ENCODE data around the gene MTCL3.

DNA sequence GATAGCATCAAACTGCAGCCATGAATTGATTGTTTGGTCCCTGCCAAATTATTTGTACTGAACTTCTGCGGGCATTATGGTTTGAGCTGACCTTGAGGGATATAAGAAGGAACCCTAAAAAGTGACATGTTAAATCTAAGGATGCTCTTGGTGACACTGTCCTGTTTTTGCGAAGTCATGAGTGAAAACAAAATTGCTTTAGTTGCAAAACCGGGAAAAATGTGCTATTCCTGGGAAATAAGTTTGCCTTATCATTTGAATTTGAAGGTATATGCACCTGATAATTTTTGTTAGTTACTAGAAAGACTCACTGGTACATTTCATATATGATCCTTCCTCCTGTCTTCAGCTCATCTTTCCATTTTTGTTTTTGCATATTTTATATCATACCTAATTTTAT, 67.7 kb downstream of the MTCL3 start:
- TF ChIP-seq, protein P1, sequence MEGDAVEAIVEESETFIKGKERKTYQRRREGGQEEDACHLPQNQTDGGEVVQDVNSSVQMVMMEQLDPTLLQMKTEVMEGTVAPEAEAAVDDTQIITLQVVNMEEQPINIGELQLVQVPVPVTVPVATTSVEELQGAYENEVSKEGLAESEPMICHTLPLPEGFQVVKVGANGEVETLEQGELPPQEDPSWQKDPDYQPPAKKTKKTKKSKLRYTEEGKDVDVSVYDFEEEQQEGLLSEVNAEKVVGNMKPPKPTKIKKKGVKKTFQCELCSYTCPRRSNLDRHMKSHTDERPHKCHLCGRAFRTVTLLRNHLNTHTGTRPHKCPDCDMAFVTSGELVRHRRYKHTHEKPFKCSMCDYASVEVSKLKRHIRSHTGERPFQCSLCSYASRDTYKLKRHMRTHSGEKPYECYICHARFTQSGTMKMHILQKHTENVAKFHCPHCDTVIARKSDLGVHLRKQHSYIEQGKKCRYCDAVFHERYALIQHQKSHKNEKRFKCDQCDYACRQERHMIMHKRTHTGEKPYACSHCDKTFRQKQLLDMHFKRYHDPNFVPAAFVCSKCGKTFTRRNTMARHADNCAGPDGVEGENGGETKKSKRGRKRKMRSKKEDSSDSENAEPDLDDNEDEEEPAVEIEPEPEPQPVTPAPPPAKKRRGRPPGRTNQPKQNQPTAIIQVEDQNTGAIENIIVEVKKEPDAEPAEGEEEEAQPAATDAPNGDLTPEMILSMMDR (IDR thresholded peaks at IDR 0.05), result no peak
- TF ChIP-seq POLR2A (IDR thresholded peaks at IDR 0.05), result no peak

Measured in heart left ventricle (tissue), 13 donors.